HepG2 (cell line): ENCODE results near the gene SMPD1. TPM values are rescaled to one million over a fixed set of nuclear protein-coding genes. Genes with fewer than 3 reads are reported as not detected.

ENCODE experiments used
- ATAC-seq: fragments of 200-7000 bp; cut with Tn5 transposase; 3 replicates; pipeline ENCODE4 v1.9.1; 2020; ENCODE audit warnings: mild to moderate bottlenecking, moderate library complexity
- Bru-seq: library from RNA; stranded (reverse); fragments of 400-500 nt; gene quantifications from one replicate; lab custom pipeline; 2021; lab: Mats Ljungman, UMichigan
- BruChase-seq, 2 experiments: library from RNA; stranded (reverse); fragments of 400-500 nt; gene quantifications; one replicate each; lab custom pipeline; 2021; lab: Mats Ljungman, UMichigan
- BruUV-seq: library from RNA; stranded (reverse); fragments of 400-500 nt; replicated peaks from 2 replicates; lab custom pipeline; 2021; lab: Mats Ljungman, UMichigan
- CTCF ChIA-PET: fragments of 300-600 bp; formaldehyde crosslinking; extraction: SDS; loops from one replicate; lab custom pipeline; 2021; ENCODE audit warnings: low total read pairs, inconsistent platforms, low intra/inter-chr PET ratio; lab: Yijun Ruan, JAX
- POLR2A ChIA-PET: fragments of 350-600 bp; sonication (Branson Sonifier 250); formaldehyde crosslinking; loops from one replicate; lab custom pipeline; 2020; ENCODE audit warnings: antibody characterized with exemption, inconsistent platforms; lab: Yijun Ruan, JAX
- DNase-seq: peaks from one replicate; pipeline ENCODE4 v3.0.0-alpha.2; 2015; ENCODE audit warnings: low spot score
- FAIRE-seq: peaks from 3 replicates; lab custom pipeline; 2011; peaks lifted over from hg19 to GRCh38; lab: Jason Lieb, UNC
- H2AFZ ChIP-seq: one replicate; pipeline ENCODE4 v1.6.1; 2011; ENCODE audit warnings: low read length, inconsistent platforms
- H3K27ac ChIP-seq: fragments of 300-600 bp; 3 replicates; pipeline ENCODE4 v1.8.0; 2011; ENCODE audit warnings: mixed run types, mild to moderate bottlenecking, mixed read lengths, low read length, inconsistent platforms; ENCODE audit not compliant: insufficient read depth; ENCODE audit errors: extremely low read length
- H3K27me3 ChIP-seq, 2 experiments: fragments of 200-600 bp in 1 of 2; 2 replicates in 1 of 2; 3 replicates in 1 of 2; pipeline versions ENCODE4 v1.6.0 to v1.8.0; 2011; ENCODE audit warnings: low read length in 2 of 2, mild to moderate bottlenecking in 2 of 2, moderate library complexity in 2 of 2, inconsistent platforms in 1 of 2; ENCODE audit not compliant: insufficient read depth in 2 of 2, control insufficient read depth in 1 of 2
- H3K36me3 ChIP-seq, 2 experiments: fragments of 200-600 bp in 1 of 2; replicated peaks in 1 of 2; 2 replicates in 1 of 2; 3 replicates in 1 of 2; pipeline versions ENCODE4 v1.5.1 to v1.8.0; 2011; ENCODE audit warnings: low read length in 2 of 2, inconsistent platforms in 1 of 2; ENCODE audit not compliant: insufficient read depth in 2 of 2, control insufficient read depth in 1 of 2
- H3K4me1 ChIP-seq: 2 replicates; pipeline ENCODE4 v1.5.1; 2012; ENCODE audit warnings: low read length, inconsistent platforms; ENCODE audit not compliant: insufficient read depth
- H3K4me2 ChIP-seq: 2 replicates; pipeline ENCODE4 v1.6.0; 2011; ENCODE audit warnings: low read depth, low read length, inconsistent platforms
- H3K4me3 ChIP-seq, 3 experiments: fragments of 200-600 bp in 1 of 3; sonication (generic), shearing (Covaris generic) in 1 of 3; replicated peaks in 1 of 3; 2 replicates each; pipeline ENCODE4 v1.5.1; 2011 to 2016; ENCODE audit warnings: low read length in 3 of 3, inconsistent platforms in 2 of 3, low read depth in 2 of 3, mild to moderate bottlenecking in 2 of 3, control low read depth in 1 of 3, mixed read lengths in 1 of 3; ENCODE audit not compliant: insufficient read depth in 1 of 3
- H3K79me2 ChIP-seq: one replicate; pipeline ENCODE4 v1.6.1; 2011; ENCODE audit warnings: low read length, inconsistent platforms; ENCODE audit not compliant: insufficient read depth
- H3K9ac ChIP-seq: 2 replicates; pipeline ENCODE4 v1.6.0; 2011; ENCODE audit warnings: mild to moderate bottlenecking, low read depth, low read length, inconsistent platforms; ENCODE audit not compliant: insufficient read depth
- H3K9me3 ChIP-seq: 2 replicates; pipeline ENCODE4 v1.5.1; 2012; ENCODE audit warnings: mild to moderate bottlenecking, low read length
- H4K20me1 ChIP-seq: 2 replicates; pipeline ENCODE4 v1.6.0; 2011; ENCODE audit warnings: inconsistent platforms, mild to moderate bottlenecking, low read length, moderate library complexity; ENCODE audit not compliant: insufficient read depth
- GMEB1 ChIP-seq: sonication (generic); formaldehyde crosslinking; IDR thresholded peaks from 2 replicates; pipeline ENCODE4 v1.5.1; 2020; ENCODE audit warnings: missing genetic modification reagents, mild to moderate bottlenecking, borderline replicate concordance
- HMG20A ChIP-seq: IDR thresholded peaks from 2 replicates; pipeline ENCODE4 v1.6.1; 2016; ENCODE audit warnings: borderline replicate concordance
- HOXA5 ChIP-seq: sonication (generic); formaldehyde crosslinking; IDR thresholded peaks from 2 replicates; pipeline ENCODE4 v1.4.0; 2020; ENCODE audit warnings: missing genetic modification reagents
- MEIS2 ChIP-seq: sonication (generic); formaldehyde crosslinking; IDR thresholded peaks from 2 replicates; pipeline ENCODE4 v1.9.0; 2021; ENCODE audit warnings: mild to moderate bottlenecking, missing genetic modification reagents
- NFIB ChIP-seq: sonication (generic); formaldehyde crosslinking; IDR thresholded peaks from 2 replicates; pipeline ENCODE4 v1.9.0; 2021; ENCODE audit warnings: missing genetic modification reagents, mild to moderate bottlenecking, borderline replicate concordance
- ONECUT2 ChIP-seq: sonication (generic); formaldehyde crosslinking; IDR thresholded peaks from 2 replicates; pipeline ENCODE4 v1.4.0; 2020; ENCODE audit warnings: missing genetic modification reagents
- SP4 ChIP-seq: sonication (generic); formaldehyde crosslinking; IDR thresholded peaks from 2 replicates; pipeline ENCODE4 v1.8.1; 2023; ENCODE audit warnings: mild to moderate bottlenecking, missing genetic modification reagents
- TP53 ChIP-seq: sonication (generic); formaldehyde crosslinking; conservative IDR thresholded peaks from 2 replicates; pipeline ENCODE4 v1.4.0; 2020; ENCODE audit warnings: missing genetic modification reagents
- ZBTB43 ChIP-seq: sonication (generic); formaldehyde crosslinking; conservative IDR thresholded peaks from 2 replicates; pipeline ENCODE4 v1.4.0; 2020; ENCODE audit warnings: missing genetic modification reagents
- ZFP1 ChIP-seq: IDR thresholded peaks from 2 replicates; pipeline ENCODE4 v1.6.1; 2016
- ZMYM4 ChIP-seq: sonication (generic); formaldehyde crosslinking; IDR thresholded peaks from 2 replicates; pipeline ENCODE4 v1.8.1; 2023; ENCODE audit warnings: mild to moderate bottlenecking, missing genetic modification reagents
- ZNF10 ChIP-seq: sonication (generic); formaldehyde crosslinking; IDR thresholded peaks from 2 replicates; pipeline ENCODE4 v1.4.0; 2020; ENCODE audit warnings: mild to moderate bottlenecking, low read depth, missing genetic modification reagents, borderline replicate concordance
- ZNF556 ChIP-seq: sonication (generic); formaldehyde crosslinking; IDR thresholded peaks from 2 replicates; pipeline ENCODE4 v1.4.0; 2020; ENCODE audit warnings: mild to moderate bottlenecking, missing genetic modification reagents, borderline replicate concordance
- WGBS: methylation state at CpG from one replicate; pipeline ENCODE4 v1.1.6; 2017; ENCODE audit warnings: low lambda C conversion rate; 5-methylcytosine and 5-hydroxymethylcytosine counted together
- in situ Hi-C: cut with HindIII; loops from 2 replicates; pipeline ENCODE4 v1.10.0; 2017; ENCODE audit warnings: low pct_unique_long_range_greater_than_20kb; ENCODE audit not compliant: extremely low pct_ligation_motif_present
- intact Hi-C: fragments of 100-400 bp; cut with micrococcal nuclease; formaldehyde crosslinking; loops from one replicate; pipeline ENCODE4 v1.10.0; 2022; ENCODE audit not compliant: unreplicated experiment
- long read RNA-seq, 2 experiments: library from RNA in 1 of 2; library from polyadenylated mRNA in 1 of 2; stranded (forward) in 1 of 2; unstranded in 1 of 2; transcript quantifications; one replicate each; pipeline ENCODE4 v2.0.0, GENCODE V29; 2019 to 2022
- polyA minus RNA-seq, 3 experiments: library from RNA; depleted of rRNA, polyadenylated mRNA; stranded (reverse); fragments of >200 nt; gene quantifications; 2 replicates each; pipeline ENCODE4 v1.2.3, GENCODE V29; 2011; ENCODE audit warnings: low replicate concordance in 1 of 3
- polyA plus RNA-seq, 8 experiments: library from polyadenylated mRNA; depleted of rRNA in 3 of 8; stranded (reverse) in 7 of 8; unstranded in 1 of 8; fragments of >200 nt; fragmentation: Illumina TruSeq in 4 of 8; extraction: Trizol in 4 of 8; gene quantifications; 2 replicates each; pipeline versions ENCODE4 v1.2.1 to v1.2.3, GENCODE V29; 2011 to 2016; ENCODE audit warnings: low read depth in 4 of 8, missing spikeins in 1 of 8, mixed read lengths in 1 of 8; ENCODE audit not compliant: insufficient read depth in 1 of 8
- total RNA-seq, 5 experiments: library from RNA; depleted of rRNA; stranded (reverse); fragments of >200 nt; fragmentation: Illumina TruSeq; extraction: Trizol; gene quantifications; 2 replicates each; pipeline ENCODE4 v1.2.3, GENCODE V29; 2016; ENCODE audit warnings: low read depth in 1 of 5

The SMPD1 gene
- total RNA-seq (2016; rRNA removed; fragmentation: Illumina TruSeq; extraction: Trizol) (5.3 and 8.4 TPM in 2 replicates), polyA plus RNA-seq (2011; rRNA removed) (6.3 and 9.2 TPM in 2 replicates), polyA minus RNA-seq (2011; rRNA and poly(A)+ RNA removed; ENCODE audit: low replicate concordance) (5.4 and 13.1 TPM in 2 replicates), Bru-seq, nascent RNA (percentile 40 among the genes with signal in this experiment), BruChase-seq, experiment 1, labeled RNA remaining after a 6-hour chase (percentile 56 among the genes with signal in this experiment), BruChase-seq, experiment 2, labeled RNA remaining after a 2-hour chase (percentile 44 among the genes with signal in this experiment)
- 3.1 and 3.7 TPM in 2 replicates for total RNA-seq (2016; cell fraction: cytosol; rRNA removed; fragmentation: Illumina TruSeq; extraction: Trizol; ENCODE audit: low read depth)
- total RNA-seq (2016; cell fraction: insoluble cytoplasmic fraction; rRNA removed; fragmentation: Illumina TruSeq; extraction: Trizol) = 3.9 and 9.3 TPM in 2 replicates
- total RNA-seq (2016; cell fraction: membrane; rRNA removed; fragmentation: Illumina TruSeq; extraction: Trizol) = 7.2 TPM in 2 replicates
- 7.5 and 7.8 TPM in 2 replicates for total RNA-seq (2016; cell fraction: nucleus; rRNA removed; fragmentation: Illumina TruSeq; extraction: Trizol)
- 6.7 and 8.2 TPM in 2 replicates for polyA plus RNA-seq (2011; cell fraction: cytosol; rRNA removed)
- polyA plus RNA-seq (2011; cell fraction: nucleus; rRNA removed) = 5.6 and 6.2 TPM in 2 replicates
- 5.3 and 6.5 TPM in 2 replicates for polyA plus RNA-seq (2012)
- polyA plus RNA-seq (2016; cell fraction: cytosol; fragmentation: Illumina TruSeq; extraction: Trizol; ENCODE audit: low read depth) = 3.8 and 4.6 TPM in 2 replicates
- 4.9 and 6.3 TPM in 2 replicates for polyA plus RNA-seq (2016; cell fraction: insoluble cytoplasmic fraction; fragmentation: Illumina TruSeq; extraction: Trizol; ENCODE audit: low read depth)
- polyA plus RNA-seq (2016; cell fraction: membrane; fragmentation: Illumina TruSeq; extraction: Trizol; ENCODE audit: low read depth) = 8.5 and 9.0 TPM in 2 replicates
- polyA plus RNA-seq (2016; cell fraction: nucleus; fragmentation: Illumina TruSeq; extraction: Trizol; ENCODE audit: insufficient read depth, low read depth) = 16.3 TPM in 2 replicates
- polyA minus RNA-seq (2011; cell fraction: cytosol; rRNA and poly(A)+ RNA removed) = 4.3 and 5.8 TPM in 2 replicates
- 1.7 and 2.2 TPM in 2 replicates for polyA minus RNA-seq (2011; cell fraction: nucleus; rRNA and poly(A)+ RNA removed)
- long read RNA-seq, experiment 1, partial matches to known transcripts = 2 of 3 reads
- long read RNA-seq, experiment 1, other reads (novel, unspliced or antisense) = 1 of 3 reads
- long read RNA-seq, experiment 2, transcript SMPD1-201 (6 exons, 2,452 nt) = major isoform, 20 of 35 reads
- long read RNA-seq, experiment 2, partial matches to known transcripts = 7 of 35 reads
- long read RNA-seq, experiment 2, other reads (novel, unspliced or antisense) = 5 of 35 reads

GRCh38 chr11:6389905-6390717 lies at the start of gene SMPD1:
SMPD1 (plus strand) TSS chr11:6390474; CDS start chr11:6390599, 125 bp downstream.
- 4% methylated on average over 8 of the region's 63 CpGs for WGBS
- CTCF ChIA-PET = interaction anchor here (0.6 kb wide), 1 partner anchor 14 kb away, joined by 3 read pairs; no protein-coding TSS in a partner anchor
- DNase-seq (peak; percentile 74), FAIRE-seq (no peak), ATAC-seq (peak; percentile 91)
- Histone ChIP-seq H3K79me2 (no peaks in the 10 kb centered on the region), H2AFZ (no peak within 1 kb of the TSS), H3K4me1 (peaks cover 36% of the 10 kb centered on the region), H3K9me3 (no peaks in the 10 kb centered on the region), H3K27ac (no peak within 1 kb of the TSS), H3K36me3 (no peaks in the 10 kb centered on the region), H3K4me2 (peak within 1 kb of the TSS; percentile 78), H4K20me1 (no peaks in the 10 kb centered on the region), H3K27me3 (no peaks in the 10 kb centered on the region; a peak in 3 of 5 replicates), H3K9ac (peak within 1 kb of the TSS; percentile 36), H3K4me3 (peak within 1 kb of the TSS; percentile 68 to 81 (median 78))
- in situ Hi-C loops = loop anchor here (10.0 kb wide), 1 partner anchor 115 kb away; no protein-coding TSS in a partner anchor
- POLR2A ChIA-PET = interaction anchor here (0.8 to 2.4 kb wide), 14 partner anchors 9 to 293 kb away, joined by 3 to 18 read pairs (median 5); partner anchors contain the start of genes APBB1, ARFIP2, HPX and MRPL17
- intact Hi-C loops = loop anchor here (5.0 to 10.0 kb wide), 3 partner anchors 52 to 295 kb away; partner anchors contain the start of genes ARFIP2, HPX, MRPL17 and TIMM10B
- no TSS peak for BruUV-seq
- TF ChIP-seq ZFP1 (no peak), GMEB1 (no peak; the same call in 1 of the 2 replicates), ZMYM4 (CRISPR knock-in tag) (peak; percentile 43; the same call in 1 of the 2 replicates), SP4 (peak; percentile 91), ONECUT2 (no peak), HMG20A (no peak), NFIB (CRISPR knock-in tag) (no peak), MEIS2 (peak; percentile 77; the same call in 1 of the 2 replicates), TP53 (CRISPR knock-in tag) (no peak), ZNF556 (CRISPR knock-in tag) (0 out of 2 replicates have a peak, but pooled peaks have one; percentile 55), ZNF10 (CRISPR knock-in tag) (no peak), ZBTB43 (CRISPR knock-in tag) (no peak), HOXA5 (no peak; the same call in 1 of the 2 replicates)
